ENCODE data around the gene ATPAF2. TPM values are rescaled to one million over a fixed set of nuclear protein-coding genes. Genes with fewer than 3 reads are reported as not detected.
A peak's percentile ranks its signal among the peaks of the same experiment; 100 is the strongest.

ATPAF2 gene
- total and polyA plus RNA-seq, 4 donors, result 17.7 to 32.9 (median 23.3) TPM

GRCh38 chr17:17976931-17977570 is 61.9 kb downstream of the ATPAF2 start:
- WGBS, 2 donors, result 86 to 93% methylated on average over 10 of the region's 10 CpGs
- no peak for DNase-seq
- no peak for TF ChIP-seq CTCF (IDR thresholded peaks at IDR 0.05; ENCODE audit: control extremely low read depth, extremely low read depth)

GRCh38 chr17:17975436-17975835 is 63.5 kb downstream of the ATPAF2 start:
- Histone ChIP-seq H3K4me1 (ENCODE audit: control insufficient read depth in 5 of 5, insufficient read depth in 5 of 5, low read length in 5 of 5) (peaks cover 2 to 19% (median 6%) of the 10 kb centered on the region in 5 donors), H3K36me3 (ENCODE audit: control insufficient read depth in 4 of 4, insufficient read depth in 4 of 4, low read length in 4 of 4) (peaks cover 0 to 3% (median 0%) of the 10 kb centered on the region in 4 donors), H3K9ac (ENCODE audit: insufficient read depth in 1 of 2, low read length in 2 of 2) (no peak overlapping the region), H3K27ac (ENCODE audit: low read depth in 1 of 2, low read length in 1 of 2) (no peak overlapping the region), H3K9me3 (ENCODE audit: control insufficient read depth in 4 of 4, insufficient read depth in 3 of 4, low read length in 3 of 4) (no peaks in the 10 kb centered on the region), H3K27me3 (ENCODE audit: control insufficient read depth in 3 of 3, insufficient read depth in 3 of 3, low read length in 2 of 3) (no peaks in the 10 kb centered on the region), H3K4me3 (no peak overlapping the region)
- ATAC-seq (ENCODE audit: insufficient read depth, low FRiP score) (no peak), DNase-seq (no peak)
- WGBS, 2 donors, result 39 to 65% methylated on average over 8 of the region's 8 CpGs
- no peak for TF ChIP-seq CTCF (IDR thresholded peaks at IDR 0.05; ENCODE audit: control extremely low read depth, extremely low read depth)

More at GRCh38 chr17:17976931-17977570, 61.9 kb downstream of the ATPAF2 start:
- peaks cover 0 to 3% (median 0%) of the 10 kb centered on the region in 4 donors for H3K36me3 ChIP-seq (ENCODE audit: control insufficient read depth in 4 of 4, insufficient read depth in 4 of 4, low read length in 4 of 4)
- no peaks in the 10 kb centered on the region for H3K27me3 ChIP-seq (ENCODE audit: control insufficient read depth in 3 of 3, insufficient read depth in 3 of 3, low read length in 2 of 3)
- H3K27ac ChIP-seq (ENCODE audit: low read depth in 1 of 2, low read length in 1 of 2), result no peak overlapping the region
- H3K9me3 ChIP-seq (ENCODE audit: control insufficient read depth in 4 of 4, insufficient read depth in 3 of 4, low read length in 3 of 4), result no peaks in the 10 kb centered on the region
- H3K9ac ChIP-seq (ENCODE audit: insufficient read depth in 1 of 2, low read length in 2 of 2), result no peak overlapping the region
- H3K4me3 ChIP-seq, result no peak overlapping the region
- H3K4me1 ChIP-seq (ENCODE audit: control insufficient read depth in 5 of 5, insufficient read depth in 5 of 5, low read length in 5 of 5), result peaks cover 0 to 6% (median 0%) of the 10 kb centered on the region in 5 donors
- ATAC-seq (ENCODE audit: insufficient read depth, low FRiP score), result no peak

GRCh38 chr17:17972952-17973254 is 66.1 kb downstream of the ATPAF2 start:
- WGBS, 2 donors, result 4 to 5% methylated on average over 13 of the region's 13 CpGs
- Histone ChIP-seq H3K27me3 (ENCODE audit: control insufficient read depth in 3 of 3, insufficient read depth in 3 of 3, low read length in 2 of 3) (no peaks in the 10 kb centered on the region), H3K9ac (ENCODE audit: insufficient read depth in 1 of 2, low read length in 2 of 2) (peak overlapping the region in 1 of 2 donors; percentile 16), H3K4me1 (ENCODE audit: control insufficient read depth in 5 of 5, insufficient read depth in 5 of 5, low read length in 5 of 5) (peaks cover 2 to 20% (median 9%) of the 10 kb centered on the region in 5 donors), H3K9me3 (ENCODE audit: control insufficient read depth in 4 of 4, insufficient read depth in 3 of 4, low read length in 3 of 4) (no peaks in the 10 kb centered on the region), H3K27ac (ENCODE audit: low read depth in 1 of 2, low read length in 1 of 2) (peak overlapping the region in 1 of 2 donors; percentile 34), H3K36me3 (ENCODE audit: control insufficient read depth in 4 of 4, insufficient read depth in 4 of 4, low read length in 4 of 4) (peaks cover 0 to 3% (median 0%) of the 10 kb centered on the region in 4 donors), H3K4me3 (peak overlapping the region; percentile 39)
- DNase-seq (no peak), ATAC-seq (ENCODE audit: insufficient read depth, low FRiP score) (no peak)
- TF ChIP-seq CTCF (IDR thresholded peaks at IDR 0.05; ENCODE audit: control extremely low read depth, extremely low read depth), result no peak
